ENCODE results near the gene PHACTR1.

GRCh38 chr6:13012296-13012695 lies 295.7 kb downstream of the PHACTR1 start:
- TF ChIP-seq CTCF (IDR thresholded peaks at IDR 0.05) (no peak), RXRA (IDR thresholded peaks at IDR 0.05; ENCODE audit: borderline replicate concordance, low read depth) (no peak), MAX (IDR thresholded peaks at IDR 0.05; ENCODE audit: low read depth) (no peak), SMC3 (IDR thresholded peaks at IDR 0.05; ENCODE audit: low read depth, low read length) (no peak), REST (IDR thresholded peaks at IDR 0.05; ENCODE audit: low read depth, low read length) (no peak)

All from SK-N-SH (cell line).